Mesothelial cell of epicardium (in vitro differentiated cells): ENCODE data around the gene MYLK. TPM values are rescaled to one million over a fixed set of nuclear protein-coding genes. Genes with fewer than 3 reads are reported as not detected.
"Not testable (repeated sequence)": the region's sequence is repeated elsewhere in the genome, so short reads cannot be mapped to it uniquely, and the experiment has no call there.

Experiments
- DNase-seq, 2 experiments: peaks; one replicate each; pipeline ENCODE4 v3.0.0; 2021; ENCODE audit warnings: low spot score in 2 of 2; ENCODE audit not compliant: unreplicated experiment in 2 of 2
- H3K27ac Mint-ChIP-seq: 2 replicates; pipeline ENCODE4 v1.8.0; 2021; ENCODE audit warnings: mixed read lengths
- H3K27me3 Mint-ChIP-seq: 2 replicates; pipeline ENCODE4 v1.8.0; 2021; ENCODE audit warnings: low read depth, mixed read lengths
- H3K36me3 Mint-ChIP-seq: 2 replicates; pipeline ENCODE4 v1.8.0; 2021; ENCODE audit warnings: mixed read lengths
- H3K4me1 Mint-ChIP-seq: 2 replicates; pipeline ENCODE4 v1.8.0; 2021; ENCODE audit warnings: mixed read lengths
- H3K4me3 Mint-ChIP-seq: 2 replicates; pipeline ENCODE4 v1.8.0; 2021; ENCODE audit warnings: mild to moderate bottlenecking, moderate library complexity, mixed read lengths
- H3K9me3 Mint-ChIP-seq: 2 replicates; pipeline ENCODE4 v1.8.0; 2021; ENCODE audit warnings: mixed read lengths
- CTCF ChIP-seq: fragments of 200-600 bp; sonication (generic); IDR thresholded peaks from one replicate; pipeline ENCODE4 v1.5.0; 2021; ENCODE audit warnings: antibody characterized with exemption; ENCODE audit not compliant: unreplicated experiment
- total RNA-seq: library from RNA; stranded (reverse); gene quantifications from 3 replicates; pipeline ENCODE4 v1.2.1, GENCODE V29; 2021

Gene MYLK
- total RNA-seq, 1 donor from 2014 or later, result 14.3 TPM

- no peak for TF ChIP-seq CTCF
- H3K27me3 Mint-ChIP-seq, result no peaks in the 10 kb centered on the region
- no peak for DNase-seq
- H3K4me3 Mint-ChIP-seq, result no peak overlapping the region
- no peaks in the 10 kb centered on the region for H3K4me1 Mint-ChIP-seq
- H3K9me3 Mint-ChIP-seq, result peaks cover 27% of the 10 kb centered on the region
- H3K27ac Mint-ChIP-seq, result no peak overlapping the region
- H3K36me3 Mint-ChIP-seq, result peaks cover 11% of the 10 kb centered on the region
Measured at GRCh38 chr3:123892195-123892594, 8.1 kb upstream of the MYLK start.

- not testable (repeated sequence) for H3K27me3 Mint-ChIP-seq, H3K4me3 Mint-ChIP-seq, H3K27ac Mint-ChIP-seq, DNase-seq, H3K4me1 Mint-ChIP-seq
- Mint-ChIP-seq H3K36me3 (peaks cover 11% of the 10 kb centered on the region), H3K9me3 (peaks cover 27% of the 10 kb centered on the region)
Measured at GRCh38 chr3:123890991-123891390, 6.9 kb upstream of the MYLK start.

GRCh38 chr3:123890162-123890561, 6.0 kb upstream of the MYLK start:
- H3K4me3 Mint-ChIP-seq, H3K4me1 Mint-ChIP-seq, DNase-seq, H3K27ac Mint-ChIP-seq: not testable (repeated sequence)
- H3K36me3 Mint-ChIP-seq, result peaks cover 11% of the 10 kb centered on the region
- peaks cover 27% of the 10 kb centered on the region for H3K9me3 Mint-ChIP-seq
- peaks cover 12% of the 10 kb centered on the region for H3K27me3 Mint-ChIP-seq

- no peaks in the 10 kb centered on the region for H3K36me3 Mint-ChIP-seq
- peaks cover 7% of the 10 kb centered on the region for H3K4me1 Mint-ChIP-seq
- TF ChIP-seq CTCF, result no peak
- H3K9me3 Mint-ChIP-seq, result peaks cover 4% of the 10 kb centered on the region
- DNase-seq, result no peak
- H3K27me3 Mint-ChIP-seq, result peaks cover 45% of the 10 kb centered on the region
- H3K27ac Mint-ChIP-seq, result no peak overlapping the region
- peak overlapping the region; percentile 18 for H3K4me3 Mint-ChIP-seq
Measured at GRCh38 chr3:123884993-123885392, 861 bp upstream of the MYLK start.

GRCh38 chr3:123883701-123884202, 380 bp downstream of the MYLK start:
- no peak for DNase-seq
- peaks cover 45% of the 10 kb centered on the region for H3K27me3 Mint-ChIP-seq
- H3K27ac Mint-ChIP-seq, result no peak overlapping the region
- no peaks in the 10 kb centered on the region for H3K36me3 Mint-ChIP-seq
- TF ChIP-seq CTCF, result no peak
- peaks cover 7% of the 10 kb centered on the region for H3K4me1 Mint-ChIP-seq
- H3K9me3 Mint-ChIP-seq, result no peaks in the 10 kb centered on the region
- H3K4me3 Mint-ChIP-seq, result peak overlapping the region; percentile 69

- Mint-ChIP-seq H3K4me1 (peaks cover 7% of the 10 kb centered on the region), H3K4me3 (peak overlapping the region; percentile 69), H3K36me3 (no peaks in the 10 kb centered on the region), H3K27me3 (peaks cover 45% of the 10 kb centered on the region), H3K9me3 (no peaks in the 10 kb centered on the region), H3K27ac (no peak overlapping the region)
- no peak for TF ChIP-seq CTCF
- DNase-seq, result no peak
Measured at GRCh38 chr3:123883111-123883510, 1.0 kb downstream of the MYLK start.

- H3K27me3 Mint-ChIP-seq, result peaks cover 45% of the 10 kb centered on the region
- H3K4me3 Mint-ChIP-seq, result no peak overlapping the region
- no peak overlapping the region for H3K27ac Mint-ChIP-seq
- no peaks in the 10 kb centered on the region for H3K36me3 Mint-ChIP-seq
- no peaks in the 10 kb centered on the region for H3K9me3 Mint-ChIP-seq
- peaks cover 7% of the 10 kb centered on the region for H3K4me1 Mint-ChIP-seq
- no peak for DNase-seq
- TF ChIP-seq CTCF, result no peak
Measured at GRCh38 chr3:123881771-123882170, 2.4 kb downstream of the MYLK start.
